Osteoblast (primary cell): Measurements from ENCODE around the gene SECTM1. TPM values are rescaled to one million over a fixed set of nuclear protein-coding genes. Genes with fewer than 3 reads are reported as not detected.

Source experiments
- DNase-seq: peaks from one replicate; pipeline ENCODE4 v3.0.0; 2011; ENCODE audit warnings: low spot score, mixed read lengths; ENCODE audit not compliant: insufficient read length; ENCODE audit errors: missing footprints
- H2AFZ ChIP-seq: 2 replicates; pipeline ENCODE4 v1.6.0; 2011; ENCODE audit warnings: mild to moderate bottlenecking, low read length
- H3K27ac ChIP-seq: 2 replicates; pipeline ENCODE4 v1.5.1; 2011; ENCODE audit warnings: mild to moderate bottlenecking, low read depth, low read length, moderate library complexity
- H3K27me3 ChIP-seq: 2 replicates; pipeline ENCODE4 v1.6.0; 2012; ENCODE audit warnings: mild to moderate bottlenecking, control low read depth, inconsistent platforms, low read length, moderate library complexity; ENCODE audit not compliant: insufficient read depth
- H3K36me3 ChIP-seq: 2 replicates; pipeline ENCODE4 v1.5.1; 2011; ENCODE audit warnings: mild to moderate bottlenecking, low read length, control low read depth, moderate library complexity; ENCODE audit not compliant: insufficient read depth
- H3K4me1 ChIP-seq: 2 replicates; pipeline ENCODE4 v1.5.1; 2011; ENCODE audit warnings: mild to moderate bottlenecking, low read length, control low read depth, moderate library complexity; ENCODE audit not compliant: insufficient read depth
- H3K4me2 ChIP-seq: 2 replicates; pipeline ENCODE4 v1.6.0; 2011; ENCODE audit warnings: mild to moderate bottlenecking, low read length; ENCODE audit not compliant: insufficient read depth
- H3K4me3 ChIP-seq: fragments of 200-600 bp; sonication (generic); 3 replicates; pipeline ENCODE4 v1.5.1; 2012; ENCODE audit warnings: mild to moderate bottlenecking, low read length, inconsistent platforms; ENCODE audit not compliant: insufficient read depth
- H3K79me2 ChIP-seq: 2 replicates; pipeline ENCODE4 v1.6.0; 2012; ENCODE audit warnings: mild to moderate bottlenecking, low read length, control low read depth, inconsistent platforms; ENCODE audit not compliant: insufficient read depth
- H3K9me3 ChIP-seq: 2 replicates; pipeline ENCODE4 v1.5.1; 2011; ENCODE audit warnings: low read depth, low read length, control low read depth
- H4K20me1 ChIP-seq: 2 replicates; pipeline ENCODE4 v1.6.0; 2012; ENCODE audit warnings: mild to moderate bottlenecking, low read length, control low read depth; ENCODE audit not compliant: insufficient read depth
- total RNA-seq: library from RNA; depleted of rRNA; stranded (reverse); fragments of >200 nt; gene quantifications from 2 replicates; pipeline ENCODE4 v1.2.3, GENCODE V29; 2012
- TF ChIP-seq, protein P1 (sequence below): IDR thresholded peaks from 2 replicates; pipeline ENCODE4 v1.5.1; 2011; ENCODE audit warnings: mild to moderate bottlenecking, low read depth, low read length, moderate library complexity; ENCODE audit errors: extremely low read depth

The SECTM1 gene
- total RNA-seq, 1 donor = 5.8 TPM

GRCh38 chr17:82320956-82321927 is 12.3 kb downstream of the SECTM1 start:
- H3K79me2 ChIP-seq = no peaks in the 10 kb centered on the region
- no peaks in the 10 kb centered on the region for H4K20me1 ChIP-seq
- TF ChIP-seq, protein P1, sequence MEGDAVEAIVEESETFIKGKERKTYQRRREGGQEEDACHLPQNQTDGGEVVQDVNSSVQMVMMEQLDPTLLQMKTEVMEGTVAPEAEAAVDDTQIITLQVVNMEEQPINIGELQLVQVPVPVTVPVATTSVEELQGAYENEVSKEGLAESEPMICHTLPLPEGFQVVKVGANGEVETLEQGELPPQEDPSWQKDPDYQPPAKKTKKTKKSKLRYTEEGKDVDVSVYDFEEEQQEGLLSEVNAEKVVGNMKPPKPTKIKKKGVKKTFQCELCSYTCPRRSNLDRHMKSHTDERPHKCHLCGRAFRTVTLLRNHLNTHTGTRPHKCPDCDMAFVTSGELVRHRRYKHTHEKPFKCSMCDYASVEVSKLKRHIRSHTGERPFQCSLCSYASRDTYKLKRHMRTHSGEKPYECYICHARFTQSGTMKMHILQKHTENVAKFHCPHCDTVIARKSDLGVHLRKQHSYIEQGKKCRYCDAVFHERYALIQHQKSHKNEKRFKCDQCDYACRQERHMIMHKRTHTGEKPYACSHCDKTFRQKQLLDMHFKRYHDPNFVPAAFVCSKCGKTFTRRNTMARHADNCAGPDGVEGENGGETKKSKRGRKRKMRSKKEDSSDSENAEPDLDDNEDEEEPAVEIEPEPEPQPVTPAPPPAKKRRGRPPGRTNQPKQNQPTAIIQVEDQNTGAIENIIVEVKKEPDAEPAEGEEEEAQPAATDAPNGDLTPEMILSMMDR = peak; percentile 57
- H3K4me2 ChIP-seq = peak overlapping the region; percentile 16
- H3K27me3 ChIP-seq = peaks cover 11% of the 10 kb centered on the region
- H3K27ac ChIP-seq = no peak overlapping the region
- H2AFZ ChIP-seq = no peak overlapping the region
- H3K4me3 ChIP-seq = no peak overlapping the region
- no peaks in the 10 kb centered on the region for H3K36me3 ChIP-seq
- no peaks in the 10 kb centered on the region for H3K9me3 ChIP-seq
- DNase-seq = peak; percentile 97
- H3K4me1 ChIP-seq = no peaks in the 10 kb centered on the region

DNA sequence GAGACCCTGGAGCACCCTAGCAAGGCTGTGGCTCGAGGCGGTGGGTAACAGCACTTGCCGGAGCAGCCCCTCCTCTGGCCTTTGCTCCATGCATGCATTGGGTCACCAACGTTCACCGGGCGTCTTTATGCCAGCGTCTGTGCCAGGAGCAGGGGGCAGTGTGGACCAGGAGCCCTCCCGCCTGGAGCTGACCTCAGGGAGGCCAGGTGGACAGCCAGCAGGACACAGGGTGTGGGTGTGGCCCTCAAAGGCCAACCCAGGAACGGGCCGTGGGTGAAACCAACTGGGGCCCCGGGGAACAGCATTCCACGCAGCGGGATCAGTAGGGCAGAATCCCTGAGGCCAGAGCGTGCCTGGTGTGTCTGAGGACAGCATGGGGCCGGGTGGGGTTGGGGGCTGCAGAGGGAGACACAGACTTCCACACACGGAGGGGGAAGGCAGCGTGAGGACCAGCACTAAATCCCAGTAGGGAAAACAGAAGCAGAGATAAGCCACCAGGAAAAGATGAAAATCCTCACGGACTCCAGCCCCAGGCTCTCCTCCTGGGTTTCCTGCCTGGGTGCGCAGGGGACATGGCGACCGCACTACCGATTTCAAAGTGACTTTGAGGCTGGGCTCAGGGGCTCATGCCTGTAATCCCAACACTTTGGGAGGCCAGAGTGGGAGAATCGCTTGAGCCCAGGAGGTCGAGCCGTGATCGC is 13.3 kb downstream of the SECTM1 start:
- no peak overlapping the region for H3K27ac ChIP-seq
- no peak overlapping the region for H2AFZ ChIP-seq
- no peaks in the 10 kb centered on the region for H3K79me2 ChIP-seq
- H3K4me3 ChIP-seq = no peak overlapping the region
- H3K4me1 ChIP-seq = no peaks in the 10 kb centered on the region
- no peaks in the 10 kb centered on the region for H3K9me3 ChIP-seq
- H4K20me1 ChIP-seq = no peaks in the 10 kb centered on the region
- no peaks in the 10 kb centered on the region for H3K36me3 ChIP-seq
- H3K27me3 ChIP-seq = peaks cover 20% of the 10 kb centered on the region
- TF ChIP-seq, protein P1 = no peak
- no peak overlapping the region for H3K4me2 ChIP-seq
- DNase-seq = peak; percentile 86

DNA sequence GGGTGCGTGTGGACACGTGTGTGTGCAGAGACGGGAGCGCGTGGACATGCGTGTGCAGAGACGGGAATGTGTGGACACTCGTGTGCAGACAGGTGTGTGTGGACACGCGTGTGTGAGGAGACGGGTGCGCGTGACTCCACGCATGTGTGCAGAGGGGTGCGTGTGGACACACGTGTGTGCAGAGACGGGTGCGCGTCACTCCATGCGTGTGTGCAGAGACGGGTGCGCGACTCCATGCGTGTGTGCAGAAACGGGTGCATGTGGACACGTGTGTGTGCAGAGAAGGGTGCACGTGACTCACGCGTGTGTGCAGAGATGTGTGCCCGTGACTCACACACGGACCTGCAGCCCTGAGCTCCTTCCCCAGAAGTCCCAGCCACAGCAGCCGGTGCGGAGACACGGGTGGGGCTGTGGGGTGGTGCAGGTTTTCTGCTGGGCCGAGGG is 13.9 kb downstream of the SECTM1 start:
- TF ChIP-seq, protein P1 = no peak
- H4K20me1 ChIP-seq = no peaks in the 10 kb centered on the region
- no peaks in the 10 kb centered on the region for H3K9me3 ChIP-seq
- H2AFZ ChIP-seq = no peak overlapping the region
- peaks cover 24% of the 10 kb centered on the region for H3K27me3 ChIP-seq
- no peak overlapping the region for H3K27ac ChIP-seq
- H3K36me3 ChIP-seq = no peaks in the 10 kb centered on the region
- no peaks in the 10 kb centered on the region for H3K4me1 ChIP-seq
- DNase-seq = peak; percentile 81
- H3K4me3 ChIP-seq = no peak overlapping the region
- no peak overlapping the region for H3K4me2 ChIP-seq
- H3K79me2 ChIP-seq = no peaks in the 10 kb centered on the region
